ENCODE results near the gene JAM3. TPM values are rescaled to one million over a fixed set of nuclear protein-coding genes. Genes with fewer than 3 reads are reported as not detected.

The JAM3 gene
- total and polyA plus RNA-seq, 2 of the 13 experiments (the other 11 are each of a cell fraction or from before 2014, with no cell fraction given) = 0.98 to 2.8 TPM

- TF ChIP-seq MIER3 (CRISPR knock-in tag; IDR thresholded peaks at IDR 0.05; ENCODE audit: borderline replicate concordance) = no peak
- TF ChIP-seq TIGD3 (CRISPR knock-in tag; IDR thresholded peaks at IDR 0.05; ENCODE audit: borderline replicate concordance) = no peak
- no peak for TF ChIP-seq NONO (IDR thresholded peaks at IDR 0.05)
- no peak for TF ChIP-seq NONO (CRISPR knock-in tag; conservative IDR thresholded peaks at IDR 0.05)
- no peak for TF ChIP-seq HOXA3 (CRISPR knock-in tag; IDR thresholded peaks at IDR 0.05)
- no peak for TF ChIP-seq ZNF136 (CRISPR knock-in tag; IDR thresholded peaks at IDR 0.05; ENCODE audit: low read depth)
- TF ChIP-seq ZMAT3 (CRISPR knock-in tag; conservative IDR thresholded peaks at IDR 0.05) = no peak
- TF ChIP-seq KDM3A (CRISPR knock-in tag; IDR thresholded peaks at IDR 0.05; ENCODE audit: low read depth) = no peak
- TF ChIP-seq IKZF5 (CRISPR knock-in tag; IDR thresholded peaks at IDR 0.05) = no peak
- no peak for TF ChIP-seq IRF9 (CRISPR knock-in tag; IDR thresholded peaks at IDR 0.05; ENCODE audit: borderline replicate concordance)
- no peak for TF ChIP-seq SAP130 (CRISPR knock-in tag; IDR thresholded peaks at IDR 0.05; ENCODE audit: low read depth)
Observed at GRCh38 chr11:134100171-134100570, 31.3 kb downstream of the JAM3 start (continued).

- Histone ChIP-seq H3K9me3 (ENCODE audit: low read length) (no peaks in the 10 kb centered on the region), H3K4me3 (replicated peaks in 1 of 3; ENCODE audit: insufficient read depth in 1 of 3, low read depth in 2 of 3, low read length in 3 of 3) (no peak overlapping the region), H3K27me3 (ENCODE audit: control insufficient read depth in 1 of 2, insufficient read depth in 2 of 2, low read length in 2 of 2) (no peaks in the 10 kb centered on the region), H3K27ac (ENCODE audit: extremely low read length, insufficient read depth, low read length) (no peak overlapping the region), H3K79me2 (ENCODE audit: insufficient read depth, low read length) (no peaks in the 10 kb centered on the region), H2AFZ (ENCODE audit: low read length) (no peak overlapping the region), H4K20me1 (ENCODE audit: insufficient read depth, low read length) (no peaks in the 10 kb centered on the region), H3K4me1 (ENCODE audit: insufficient read depth, low read length) (no peaks in the 10 kb centered on the region), H3K4me2 (ENCODE audit: low read depth, low read length) (no peak overlapping the region), H3K9ac (ENCODE audit: insufficient read depth, low read depth, low read length) (no peak overlapping the region), H3K36me3 (replicated peaks in 1 of 2; ENCODE audit: control insufficient read depth in 1 of 2, insufficient read depth in 2 of 2, low read length in 2 of 2) (no peaks in the 10 kb centered on the region)
- TF ChIP-seq ZNF468 (CRISPR knock-in tag; IDR thresholded peaks at IDR 0.05) = no peak
- no peak for TF ChIP-seq ZNF546 (CRISPR knock-in tag; conservative IDR thresholded peaks at IDR 0.05)
- TF ChIP-seq ZMYM2 (CRISPR knock-in tag; IDR thresholded peaks at IDR 0.05) = no peak
- TF ChIP-seq ZNF331 (CRISPR knock-in tag; IDR thresholded peaks at IDR 0.05) = no peak
- ATAC-seq (no peak), FAIRE-seq (no peak), DNase-seq (ENCODE audit: low spot score) (no peak)
- CTCF ChIA-PET (ENCODE audit: low intra/inter-chr PET ratio, low total read pairs) = no interaction called here
- intact Hi-C loops (cut with micrococcal nuclease; ENCODE audit: unreplicated experiment) (no loop called here), in situ Hi-C loops (cut with HindIII; ENCODE audit: extremely low pct_ligation_motif_present, low pct_unique_long_range_greater_than_20kb) (no loop called here)
- no TSS peak for BruUV-seq (replicated peaks)
- POLR2A ChIA-PET = no interaction called here
Observed at GRCh38 chr11:134101282-134101681, 32.4 kb downstream of the JAM3 start.
